GDM1 (cell line): ENCODE results near the gene FNTB.

Experiments used
- DNase-seq: peaks from one replicate; lab custom pipeline; 2025; lab: John Stamatoyannopoulos, UW

FNTB gene

DNA sequence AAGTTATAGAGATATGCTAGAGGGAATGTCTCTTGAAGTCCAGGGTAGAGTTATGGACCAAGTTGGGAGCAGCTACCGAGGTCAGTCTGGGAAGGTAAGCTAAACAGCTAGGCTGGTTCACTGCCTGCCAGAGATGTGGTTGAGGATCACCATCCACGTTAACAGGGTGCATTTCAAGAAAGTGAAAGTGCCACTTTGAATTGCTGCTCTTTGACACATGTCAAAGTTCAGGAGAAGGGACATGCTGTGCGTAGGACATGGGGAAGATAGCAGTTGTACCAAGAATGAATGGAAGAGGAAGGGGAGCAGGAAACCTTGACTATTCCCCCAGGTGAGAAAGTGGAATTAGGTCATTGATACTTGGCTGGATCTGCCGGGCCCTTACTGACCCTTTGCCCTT, 66.1 kb downstream of the FNTB start:
- DNase-seq = no peak

DNA sequence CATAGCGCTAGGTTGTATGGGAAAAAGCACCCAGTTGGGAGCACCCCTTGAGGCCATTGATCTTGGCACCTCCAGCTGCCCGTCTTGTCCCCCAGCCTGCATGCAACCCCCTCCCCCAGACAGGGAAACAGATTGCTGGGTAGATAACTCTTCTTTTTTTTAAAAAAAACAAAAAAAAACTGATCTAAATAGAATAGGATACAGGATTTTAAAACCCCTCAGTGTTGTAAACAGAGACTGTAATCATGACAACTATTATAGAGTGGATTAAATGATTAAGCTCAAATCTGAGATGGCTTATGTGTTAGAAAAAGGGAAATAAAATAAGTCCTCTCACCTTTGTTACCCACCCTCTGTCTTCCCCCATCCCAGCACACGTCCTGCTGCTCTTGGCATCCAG, 66.8 kb downstream of the FNTB start:
- DNase-seq = no peak

DNA sequence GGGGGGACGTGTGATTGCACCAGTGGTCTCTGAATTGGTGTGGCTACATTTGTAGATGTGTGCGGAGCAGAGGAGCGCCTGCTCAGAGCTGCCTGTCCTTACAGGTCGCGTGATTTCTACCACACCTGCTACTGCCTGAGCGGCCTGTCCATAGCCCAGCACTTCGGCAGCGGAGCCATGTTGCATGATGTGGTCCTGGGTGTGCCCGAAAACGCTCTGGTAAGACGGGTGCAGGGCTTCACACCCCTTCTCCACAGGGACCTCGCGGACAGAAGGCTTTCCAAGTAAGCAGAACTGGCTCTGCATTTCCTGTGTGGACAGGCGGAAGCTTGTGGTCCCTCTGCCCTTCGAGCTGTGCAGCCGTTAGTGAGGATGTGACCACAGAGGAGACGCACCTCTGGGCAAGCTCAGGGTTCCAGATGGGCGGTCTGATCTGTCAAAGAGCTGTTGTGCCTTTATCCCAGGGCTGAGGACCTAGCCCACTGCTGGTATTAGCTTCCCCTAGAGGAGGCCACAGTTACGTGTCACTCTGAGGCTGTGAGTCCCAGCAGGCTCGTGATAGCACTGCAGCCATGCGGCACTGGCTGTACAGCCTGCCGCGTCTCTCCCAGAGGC, 67.9 kb downstream of the FNTB start:
- peak; percentile 72 for DNase-seq

DNA sequence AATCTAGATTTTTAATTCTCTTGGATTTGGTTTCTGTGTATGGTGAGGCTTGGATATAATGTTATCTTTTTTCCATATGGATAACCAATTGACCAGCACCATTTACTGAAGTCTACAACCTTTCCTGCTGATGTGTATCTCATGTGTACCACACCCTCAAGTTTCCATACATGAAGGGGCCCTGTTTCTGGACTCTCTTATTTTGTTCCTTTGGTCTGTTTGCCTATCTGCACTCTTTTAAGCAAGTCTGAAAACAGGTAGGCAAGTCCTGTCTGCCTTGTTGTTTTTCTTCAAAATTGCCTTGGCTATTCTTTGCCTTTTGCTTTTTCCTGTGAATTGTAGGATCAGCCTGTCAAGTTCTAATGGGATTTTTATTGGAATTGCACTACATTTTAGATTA, 71.0 kb downstream of the FNTB start:
- no peak for DNase-seq

DNA sequence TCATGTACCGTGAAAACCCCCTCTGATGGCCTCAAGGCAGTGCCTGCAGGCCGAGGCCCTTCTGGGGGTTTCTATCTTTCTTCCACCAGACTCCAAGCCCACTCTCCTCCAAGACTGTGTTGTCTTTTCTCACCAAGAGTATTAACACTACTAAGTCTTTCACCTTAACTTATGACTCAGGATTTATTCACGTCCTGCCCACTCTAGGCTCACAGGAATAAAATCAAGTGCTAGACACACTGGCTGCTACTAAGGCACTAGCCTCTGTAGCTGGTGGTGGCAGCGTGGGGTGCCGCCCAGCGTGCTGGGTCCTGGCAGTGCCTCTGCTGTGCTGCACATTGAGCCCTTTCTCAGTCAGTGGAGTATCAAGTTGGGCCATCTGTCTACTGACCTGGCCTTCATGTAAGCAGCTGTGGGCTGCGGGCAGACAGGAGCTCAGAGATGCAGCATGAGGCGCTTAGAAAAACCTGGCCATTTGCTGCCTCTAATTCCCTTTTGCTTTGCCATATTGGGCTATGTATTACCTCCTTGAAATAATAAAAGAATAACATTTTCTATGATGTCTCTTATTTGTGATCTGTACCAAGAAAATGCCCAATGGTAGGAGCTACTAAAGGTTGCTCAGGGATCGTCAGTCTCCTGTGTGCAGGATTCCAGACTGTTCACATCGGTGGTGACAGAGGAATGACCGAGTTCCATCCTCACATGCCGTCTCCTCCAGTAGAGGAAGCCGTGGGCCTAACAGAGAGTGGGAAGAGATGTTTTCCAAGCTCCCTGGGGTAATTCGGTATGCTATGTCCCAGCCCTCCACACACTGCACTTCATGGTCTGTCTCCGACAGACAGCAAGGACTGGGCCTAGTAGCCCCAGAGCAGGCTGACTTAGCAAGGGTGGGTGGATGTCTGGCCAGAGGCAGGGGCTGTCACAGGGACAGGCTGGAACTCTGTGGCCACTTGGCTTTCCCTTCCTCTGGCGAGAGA, 75.7 kb downstream of the FNTB start:
- DNase-seq = no peak

DNA sequence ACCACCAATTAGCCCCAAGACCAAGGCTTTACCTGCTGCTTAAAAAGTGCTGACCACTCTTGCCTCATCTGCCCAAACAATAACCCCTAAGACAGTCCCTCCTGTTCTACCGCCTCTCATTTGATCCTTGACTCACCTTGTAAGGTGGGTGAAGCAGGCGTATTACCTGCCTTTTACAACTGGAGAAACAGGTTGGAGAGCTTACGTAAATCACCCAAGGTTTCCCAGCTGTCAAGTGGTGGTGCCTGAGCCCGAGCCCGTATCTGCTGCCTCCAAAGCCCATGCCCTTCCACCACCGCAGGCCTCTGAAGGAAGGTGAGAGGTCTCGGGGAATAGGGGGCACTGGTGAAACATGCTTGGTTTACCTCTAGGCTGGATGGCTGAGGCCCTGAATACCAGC, 79.0 kb downstream of the FNTB start:
- DNase-seq = no peak

DNA sequence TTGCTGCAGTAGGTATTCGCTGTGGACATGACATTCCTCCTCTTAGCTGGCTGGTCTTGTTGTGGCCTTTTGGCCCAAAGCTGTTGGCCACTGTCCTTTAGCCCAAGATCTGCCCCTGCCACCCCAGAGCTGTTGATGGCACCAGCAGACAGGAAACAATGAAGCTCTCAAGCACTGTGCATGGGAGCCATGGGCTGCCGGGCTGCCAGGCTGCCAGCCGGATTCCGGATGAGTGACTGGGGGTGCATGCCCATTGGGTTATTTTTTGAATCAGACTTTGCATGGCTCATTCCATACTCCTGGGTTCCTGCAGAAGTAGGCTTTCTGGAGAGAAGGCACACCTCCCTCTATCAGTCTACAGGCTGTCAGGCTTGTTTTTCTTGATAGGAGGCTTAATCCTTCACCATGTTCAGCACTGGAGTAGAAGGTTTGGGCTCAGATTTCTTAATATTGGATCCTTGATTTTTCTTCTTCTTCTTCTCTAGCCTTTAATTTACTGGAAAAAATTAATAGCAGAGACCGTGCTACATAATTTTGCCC, 83.2 kb downstream of the FNTB start:
- no peak for DNase-seq

DNA sequence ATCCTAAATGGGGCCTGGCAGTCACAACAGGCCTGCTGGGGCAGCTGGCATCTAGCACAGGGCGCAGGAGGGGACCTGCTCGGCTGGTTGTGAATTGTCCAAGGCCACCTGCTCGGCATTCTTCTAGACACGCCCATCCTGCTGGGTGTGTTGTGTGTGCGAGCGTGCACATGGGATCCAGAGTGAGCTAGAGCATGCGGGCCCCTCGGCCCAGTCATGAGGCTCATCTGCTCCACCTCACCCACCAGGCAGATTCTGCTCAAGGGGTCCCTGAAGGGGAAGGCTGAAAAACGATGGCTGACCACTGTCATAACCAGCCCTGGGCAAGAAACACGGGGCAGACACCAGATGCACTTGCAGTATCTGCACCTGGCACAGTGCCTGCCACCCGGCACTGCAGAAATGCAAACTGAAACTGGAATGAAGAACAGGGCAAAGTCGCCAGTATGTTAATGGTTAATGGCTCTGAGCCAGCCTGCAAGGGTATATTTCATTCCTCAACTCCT, 83.8 kb downstream of the FNTB start:
- DNase-seq = no peak

DNA sequence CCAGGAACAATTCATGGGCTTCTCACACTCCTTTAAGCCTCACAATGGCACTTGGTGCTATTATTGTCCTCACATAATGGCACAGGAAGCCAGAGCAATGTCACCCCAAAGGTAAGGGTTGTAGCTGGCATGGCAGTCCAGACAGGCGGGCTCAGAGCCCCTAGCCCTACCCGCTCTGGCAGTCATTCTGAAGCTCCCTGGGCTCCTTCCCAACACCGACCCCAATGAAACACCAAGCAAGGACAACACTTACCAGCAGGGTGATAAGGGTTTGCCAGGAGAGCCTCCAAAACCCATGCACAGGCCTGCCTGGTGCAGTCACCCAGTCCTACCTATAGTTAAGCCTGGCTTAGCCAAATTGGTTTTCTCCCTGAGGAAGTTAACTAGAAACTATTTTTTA, 84.8 kb downstream of the FNTB start:
- no peak for DNase-seq

DNA sequence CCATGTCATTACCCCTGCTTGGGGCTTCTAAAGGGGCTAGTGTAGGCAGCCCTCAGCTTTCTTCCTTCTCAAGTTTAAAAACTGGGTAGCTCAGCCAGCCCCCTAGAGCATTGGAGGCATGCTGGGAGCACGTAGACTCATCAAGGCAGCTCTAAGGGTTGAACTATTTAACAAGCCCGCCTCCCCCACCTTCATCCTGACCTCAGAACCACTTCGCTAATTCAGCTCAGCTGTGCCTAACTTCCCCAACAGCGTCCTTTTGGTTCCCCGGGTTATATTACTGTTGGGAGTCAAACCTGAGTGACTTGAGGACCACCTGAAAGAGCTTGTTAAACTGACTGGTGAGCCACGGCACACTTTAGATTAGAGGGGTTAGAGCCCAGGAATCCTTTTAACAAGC, 85.6 kb downstream of the FNTB start:
- DNase-seq = no peak

DNA sequence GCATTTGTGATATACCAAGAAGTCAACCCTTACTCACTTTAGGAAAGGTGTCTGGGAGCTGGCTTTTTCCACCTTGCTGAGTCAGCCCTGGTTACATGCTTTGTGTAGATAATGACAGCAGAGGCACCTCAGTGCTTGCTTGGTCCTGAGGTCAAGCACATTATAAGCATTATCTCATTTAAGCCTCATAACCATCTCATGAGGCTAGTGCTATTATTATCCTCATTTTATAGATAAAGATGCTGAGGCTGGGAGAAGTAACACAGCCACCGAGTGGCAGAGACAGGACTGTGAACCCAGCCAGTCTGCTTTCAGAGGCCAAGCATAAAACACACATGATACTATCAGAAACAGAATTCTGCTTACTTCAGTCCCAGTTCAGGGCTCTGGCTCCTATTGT, 86.2 kb downstream of the FNTB start:
- no peak for DNase-seq

DNA sequence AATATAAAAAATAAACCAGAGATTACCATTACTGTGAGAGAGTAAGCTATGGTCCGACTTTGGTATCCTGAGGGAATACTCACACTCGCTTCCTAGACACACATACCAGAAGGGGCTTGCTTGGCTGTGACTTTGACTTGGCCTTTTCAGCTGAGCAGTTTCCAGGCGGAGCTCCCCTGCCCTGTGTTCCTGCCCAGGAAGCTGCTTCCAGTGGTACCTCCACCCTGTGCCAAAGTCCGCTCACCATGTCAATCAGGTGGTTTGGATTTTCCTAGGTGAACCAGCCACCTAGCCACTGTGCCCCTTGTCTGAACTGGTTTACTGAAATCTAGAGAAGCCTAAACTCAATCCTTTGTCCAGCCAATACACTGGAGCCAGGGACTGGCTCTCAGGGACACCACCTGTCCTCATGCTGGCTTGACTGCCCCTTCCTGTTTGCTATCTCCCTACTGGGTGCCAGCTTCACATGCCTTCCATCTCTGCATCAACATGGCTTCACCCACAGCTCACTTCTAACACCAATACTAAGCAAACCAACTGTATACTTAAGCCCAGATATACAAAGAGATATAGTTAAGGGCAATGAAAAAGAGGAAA, 87.0 kb downstream of the FNTB start:
- DNase-seq = no peak

DNA sequence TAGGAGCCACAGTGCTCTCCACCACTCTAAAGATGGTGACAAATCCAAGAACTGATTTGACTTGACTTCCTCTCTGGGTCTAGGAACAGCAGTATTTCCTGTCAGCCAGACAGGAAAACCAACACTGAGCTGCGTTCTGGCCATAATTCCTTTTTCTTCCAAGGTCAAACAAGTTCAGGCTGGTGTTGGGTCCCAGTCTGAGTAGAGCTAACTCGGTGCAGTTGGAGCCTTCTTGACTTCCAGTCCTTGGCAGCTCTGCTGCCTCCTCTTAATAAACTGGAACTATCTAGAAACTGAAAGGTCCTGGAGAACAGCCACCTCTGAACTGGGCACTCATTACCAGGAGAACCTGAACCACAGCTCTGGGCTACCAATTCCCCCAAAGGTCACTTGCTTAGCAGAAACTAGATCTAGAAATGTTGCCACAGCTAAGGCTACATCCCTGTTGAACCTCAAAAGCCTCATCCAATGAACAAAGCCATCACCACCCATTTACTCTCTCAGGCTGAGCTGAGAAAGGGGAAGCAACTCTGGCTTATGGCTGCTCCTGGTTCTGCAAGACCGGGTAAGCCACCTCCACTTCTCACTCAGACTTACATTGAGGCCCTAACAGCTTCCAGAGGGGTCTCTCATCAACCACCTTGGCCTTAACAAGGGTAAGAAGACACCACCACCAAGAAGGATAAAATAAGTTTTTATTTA, 87.9 kb downstream of the FNTB start:
- DNase-seq = peak; percentile 31

DNA sequence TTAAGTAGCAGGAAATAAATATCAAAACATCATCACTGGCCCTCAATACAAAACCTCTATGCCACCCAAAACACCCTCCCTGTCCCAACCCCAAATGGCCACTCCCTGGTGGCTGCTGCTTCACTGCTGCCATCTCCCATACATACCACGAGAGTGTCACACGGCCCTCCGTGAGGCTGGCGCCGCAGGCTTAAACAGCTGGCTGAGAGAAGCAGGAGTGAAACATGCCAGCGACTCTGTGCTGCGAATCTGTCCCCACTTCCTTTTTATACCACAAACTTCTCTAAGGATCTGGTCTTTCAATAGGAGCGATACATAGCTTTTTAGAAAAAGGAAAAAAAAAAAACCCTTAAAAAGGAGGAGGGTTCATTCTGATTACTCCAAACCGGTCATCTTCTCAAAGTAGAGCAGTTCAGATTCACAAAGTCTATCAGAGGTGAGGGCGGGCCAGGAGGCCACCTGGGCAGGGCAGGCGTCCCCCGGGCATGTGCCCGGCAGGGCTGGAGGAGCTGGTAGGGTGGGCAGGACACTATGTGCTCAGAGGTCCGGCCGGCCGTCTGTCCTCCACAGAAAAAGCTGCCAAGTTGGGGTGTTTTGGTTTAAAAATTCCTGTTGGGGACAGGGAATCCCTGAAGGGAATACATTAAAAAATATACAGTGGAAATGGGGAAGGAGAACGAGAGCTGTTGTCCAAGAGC, 89.1 kb downstream of the FNTB start:
- DNase-seq = no peak

DNA sequence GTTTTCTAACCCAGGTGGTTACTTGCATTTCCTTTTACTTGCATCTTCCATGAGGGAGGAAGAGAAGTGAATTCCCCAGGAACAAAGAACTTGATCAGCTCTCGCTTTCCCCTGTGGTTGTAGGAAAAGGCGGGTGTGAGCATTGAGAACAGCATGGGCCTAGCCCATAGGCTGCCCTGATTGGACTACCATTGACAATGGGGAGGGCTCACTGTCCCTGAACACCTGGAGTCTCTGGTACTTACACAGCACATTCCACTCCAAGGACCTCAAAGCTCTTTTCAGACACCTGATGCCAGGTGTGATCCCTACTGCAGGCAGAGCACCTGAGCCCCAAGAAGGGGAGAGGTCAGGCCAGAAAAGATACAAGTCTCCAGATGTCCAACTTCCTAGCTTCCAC, 90.6 kb downstream of the FNTB start:
- no peak for DNase-seq

DNA sequence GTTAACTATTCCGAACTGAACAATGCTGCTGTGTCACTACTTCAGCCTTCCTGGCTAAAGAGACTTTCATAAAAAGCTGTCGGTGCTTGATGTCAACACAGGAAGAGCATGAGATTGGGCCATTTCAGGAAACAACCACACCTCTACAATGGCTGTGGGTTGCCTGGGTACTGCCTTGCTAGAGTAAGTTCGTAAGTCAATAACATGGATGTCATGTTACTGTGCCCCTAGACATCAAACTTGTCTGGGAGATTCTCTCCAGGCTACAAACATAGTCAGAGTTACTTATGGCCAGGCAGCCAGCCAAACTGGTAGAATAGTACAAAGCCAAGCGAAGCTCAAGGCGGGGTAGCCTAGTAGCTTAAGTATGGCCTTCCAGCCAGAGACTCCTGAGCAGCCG, 92.5 kb downstream of the FNTB start:
- no peak for DNase-seq

DNA sequence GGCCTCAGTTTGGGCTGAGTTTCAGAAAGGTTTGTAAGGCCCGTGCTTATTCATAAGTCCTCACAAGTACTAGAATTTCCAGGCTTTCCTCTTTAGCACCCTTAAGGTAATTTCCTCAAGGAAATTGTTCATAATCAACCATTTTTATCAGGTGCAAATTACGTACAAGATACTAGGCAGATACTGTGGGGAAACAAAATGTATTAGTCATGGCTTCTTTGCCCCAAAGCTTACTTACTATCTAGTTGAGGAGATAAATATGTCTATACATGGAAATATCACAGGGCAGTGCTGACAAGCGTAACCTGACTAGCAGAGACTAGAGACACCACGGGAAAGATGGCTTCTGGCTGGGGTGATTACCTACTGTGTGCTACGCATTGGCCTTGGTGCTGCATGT, 93.1 kb downstream of the FNTB start:
- DNase-seq = no peak

DNA sequence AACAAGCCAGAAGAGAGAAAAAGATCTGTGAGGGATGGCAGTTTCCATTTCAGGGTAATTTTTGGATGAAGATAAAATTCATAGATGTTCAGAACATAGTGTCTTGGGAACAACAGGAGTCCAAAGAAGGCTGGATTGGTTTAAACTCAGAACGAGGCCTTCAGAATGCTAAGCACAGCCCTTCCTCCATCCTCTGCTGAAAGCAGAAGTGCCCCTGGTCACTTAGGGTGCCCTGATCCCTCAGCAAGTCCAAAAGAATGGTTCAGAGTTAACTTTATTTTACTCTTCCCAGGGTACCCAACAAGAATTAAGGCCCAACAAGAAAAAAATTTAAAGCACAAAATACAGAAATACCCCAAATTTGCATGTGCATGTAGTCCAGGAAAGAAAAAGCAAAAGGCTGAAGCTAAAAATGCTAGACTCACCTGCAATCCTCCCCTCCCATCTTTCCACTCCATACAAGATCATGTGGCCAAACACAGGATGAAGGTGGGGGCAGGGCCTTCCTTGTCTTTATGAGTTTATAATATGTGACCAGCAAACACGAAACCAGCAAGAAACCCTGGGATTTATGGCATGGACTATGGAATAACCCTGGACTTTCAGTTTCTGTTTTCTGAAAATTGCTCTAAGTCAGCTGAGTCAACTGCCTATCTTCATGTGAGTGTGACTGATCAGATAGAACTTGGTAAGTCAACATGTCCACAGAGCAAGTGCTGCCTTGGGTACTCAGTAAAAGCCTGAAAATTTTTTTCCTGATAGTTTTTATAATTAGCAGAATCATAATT, 94.5 kb downstream of the FNTB start:
- DNase-seq = no peak

DNA sequence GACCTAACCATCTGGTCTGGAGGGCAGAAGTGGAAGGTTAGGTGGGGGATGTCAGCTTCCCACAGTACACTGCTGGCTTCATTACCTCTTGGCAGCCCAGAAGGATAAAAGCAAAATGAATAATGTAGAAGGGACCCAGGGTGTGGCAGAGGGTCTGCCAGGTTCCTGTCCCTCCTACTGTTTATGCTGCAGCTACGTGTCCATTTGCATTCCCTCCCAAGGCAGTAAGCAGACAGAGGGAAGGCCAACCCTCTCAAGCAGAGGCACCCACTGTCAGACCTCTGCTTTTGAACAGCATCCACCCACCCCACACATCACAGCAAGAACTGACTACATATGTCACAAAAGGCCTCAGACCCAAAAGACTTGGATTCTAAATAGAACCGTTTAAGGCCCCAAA, 96.2 kb downstream of the FNTB start:
- no peak for DNase-seq
